Measurements from ENCODE around the gene TP73.
"Not testable (repeated sequence)": the region's sequence is repeated elsewhere in the genome, so short reads cannot be mapped to it uniquely, and the experiment has no call there.

The TP73 gene

GRCh38 chr1:3618881-3619671 is 33.2 kb upstream of the TP73 start:
- DNase-seq (ENCODE audit: low spot score), result peak; percentile 72

GRCh38 chr1:3620708-3621107 is 31.6 kb upstream of the TP73 start:
- DNase-seq (ENCODE audit: low spot score), result no peak

DNA sequence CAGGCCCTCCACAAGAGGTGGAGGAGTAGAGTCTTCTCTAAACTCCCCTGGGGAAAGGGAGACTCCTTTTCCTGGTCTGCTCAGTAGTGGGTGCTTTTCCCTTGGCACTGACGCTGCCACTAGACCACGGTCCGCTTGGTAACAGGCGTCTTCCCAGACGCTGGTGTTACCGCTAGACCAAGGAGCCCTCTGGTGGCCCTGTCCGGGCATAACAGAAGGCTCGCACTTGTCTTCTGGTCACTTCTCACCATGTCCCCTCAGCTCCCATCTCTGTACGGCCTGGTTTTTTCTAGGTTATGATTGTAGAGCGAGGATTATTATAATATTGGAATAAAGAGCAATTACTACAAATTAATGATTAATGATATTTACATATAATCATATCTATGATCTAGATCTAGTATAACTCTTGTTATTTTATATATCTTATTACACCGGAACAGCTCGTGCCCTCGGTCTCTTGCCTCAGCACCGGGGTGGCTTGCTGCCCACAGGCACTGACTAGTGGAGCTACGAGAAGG is 31.1 kb upstream of the TP73 start:
- DNase-seq (ENCODE audit: low spot score), result not testable (repeated sequence)

GRCh38 chr1:3622102-3622501 is 30.2 kb upstream of the TP73 start:
- not testable (repeated sequence) for DNase-seq (ENCODE audit: low spot score)

DNA sequence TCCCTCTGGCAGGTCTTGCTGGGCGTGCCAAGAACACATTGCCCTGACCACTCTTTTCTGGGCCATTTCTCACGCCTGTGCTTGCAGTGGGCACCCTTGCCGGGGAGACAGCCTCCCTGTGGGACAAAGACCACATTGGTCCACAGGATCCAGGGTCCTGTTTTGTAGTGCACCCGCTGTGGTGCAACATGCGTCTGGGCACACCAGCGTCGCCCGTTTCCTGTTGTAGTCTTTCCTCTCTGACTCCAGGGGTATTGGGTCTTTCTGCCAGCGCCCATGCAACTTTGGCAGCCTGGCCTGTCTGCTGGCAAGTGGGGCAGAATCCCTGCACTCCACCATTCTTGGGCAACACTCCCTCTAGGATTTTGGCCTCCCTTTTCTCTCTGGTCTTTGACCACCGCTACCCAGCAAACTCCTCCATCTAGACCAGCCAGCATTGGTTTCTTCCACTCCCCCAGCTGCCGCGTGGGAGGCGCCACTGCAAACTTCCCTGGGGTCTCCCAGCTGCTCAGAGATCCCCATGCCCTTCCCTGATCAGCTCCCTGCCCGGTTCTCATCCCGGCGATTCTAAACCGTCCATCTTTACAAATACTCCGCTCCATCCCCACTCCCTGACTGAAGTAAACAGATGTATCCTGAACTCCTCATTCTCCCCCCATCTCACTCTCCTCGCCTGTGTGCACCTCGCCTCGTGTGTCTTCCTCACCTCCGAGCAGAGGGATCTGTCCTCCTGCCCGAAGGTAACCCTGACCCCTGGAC is 28.7 kb upstream of the TP73 start:
- no peak for DNase-seq (ENCODE audit: low spot score)

- DNase-seq (ENCODE audit: low spot score), result peak; percentile 97
Measured at GRCh38 chr1:3624200-3625136, 27.8 kb upstream of the TP73 start, which contains the start of gene TPRG1L. TPRG1L (plus strand) TSS chr1:3625015; CDS start chr1:3625073, 58 bp downstream.

DNA sequence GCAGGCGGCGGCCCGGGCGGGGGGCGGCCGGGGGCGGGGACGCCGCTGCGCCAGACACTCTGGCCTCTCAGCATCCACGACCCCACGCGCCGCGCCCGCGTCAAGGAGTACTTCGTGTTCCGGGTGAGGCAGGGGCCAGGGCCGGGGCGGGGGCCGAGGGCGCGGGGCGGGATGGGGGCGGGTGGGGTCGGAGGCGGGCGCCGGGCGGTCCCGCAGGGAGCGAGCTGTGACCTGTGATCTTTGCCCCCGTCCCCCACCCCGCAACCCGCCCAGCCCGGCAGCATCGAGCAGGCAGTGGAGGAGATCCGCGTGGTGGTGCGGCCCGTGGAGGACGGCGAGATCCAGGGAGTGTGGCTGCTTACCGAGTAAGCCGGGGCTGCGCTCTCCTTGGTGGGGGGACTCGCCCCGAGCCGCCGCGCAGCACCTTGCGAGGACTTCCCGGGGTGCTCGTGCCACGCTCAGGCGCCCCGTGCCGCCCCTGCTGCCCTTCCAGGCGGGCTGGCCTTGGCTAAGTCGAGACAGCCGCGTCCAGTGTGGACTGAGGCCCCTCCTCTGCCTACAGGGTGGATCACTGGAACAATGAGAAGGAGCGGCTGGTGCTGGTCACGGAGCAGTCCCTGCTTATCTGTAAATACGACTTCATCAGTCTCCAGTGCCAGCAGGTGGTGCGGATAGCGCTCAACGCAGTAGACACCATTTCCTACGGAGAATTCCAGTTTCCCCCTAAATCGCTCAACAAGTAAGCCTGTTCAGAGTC is 27.0 kb upstream of the TP73 start:
- peak; percentile 32 for DNase-seq (ENCODE audit: low spot score)

- DNase-seq (ENCODE audit: low spot score), result no peak
Measured at GRCh38 chr1:3626025-3626424, 26.3 kb upstream of the TP73 start.

DNA sequence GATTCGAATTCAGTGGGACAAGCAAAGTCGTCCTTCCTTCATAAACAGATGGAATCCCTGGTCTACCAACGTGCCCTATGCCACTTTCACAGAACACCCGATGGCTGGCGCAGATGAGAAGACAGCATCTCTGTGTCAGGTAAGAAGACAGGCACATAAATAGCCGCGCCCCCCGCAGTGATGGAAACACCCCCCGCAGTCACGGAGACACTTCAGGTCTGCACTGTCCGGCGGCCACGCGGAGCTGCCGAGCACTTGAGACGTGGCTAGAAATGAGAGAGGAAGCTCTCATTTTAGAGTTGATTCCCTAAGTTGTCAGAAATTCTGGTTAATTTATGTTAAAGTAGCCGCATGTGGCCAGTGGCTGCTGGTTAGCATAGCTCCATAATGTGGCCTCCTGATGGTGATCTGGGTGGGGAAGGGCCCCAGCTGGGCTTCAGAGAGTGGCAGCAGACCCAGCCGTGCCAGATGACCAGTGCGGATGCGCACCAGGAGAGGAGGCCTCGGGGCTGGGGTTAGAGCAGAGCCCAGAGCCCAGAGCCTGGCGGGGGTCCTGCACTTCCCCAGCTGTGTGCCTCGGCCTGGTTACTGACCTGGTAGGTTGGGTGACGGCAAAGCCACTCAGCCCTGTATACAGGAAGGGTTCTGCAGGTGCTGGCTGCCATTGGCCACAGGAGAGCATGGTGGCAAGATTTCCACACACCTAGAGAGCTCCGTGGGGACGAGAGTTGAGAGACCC is 24.6 kb upstream of the TP73 start:
- no peak for DNase-seq (ENCODE audit: low spot score)

DNA sequence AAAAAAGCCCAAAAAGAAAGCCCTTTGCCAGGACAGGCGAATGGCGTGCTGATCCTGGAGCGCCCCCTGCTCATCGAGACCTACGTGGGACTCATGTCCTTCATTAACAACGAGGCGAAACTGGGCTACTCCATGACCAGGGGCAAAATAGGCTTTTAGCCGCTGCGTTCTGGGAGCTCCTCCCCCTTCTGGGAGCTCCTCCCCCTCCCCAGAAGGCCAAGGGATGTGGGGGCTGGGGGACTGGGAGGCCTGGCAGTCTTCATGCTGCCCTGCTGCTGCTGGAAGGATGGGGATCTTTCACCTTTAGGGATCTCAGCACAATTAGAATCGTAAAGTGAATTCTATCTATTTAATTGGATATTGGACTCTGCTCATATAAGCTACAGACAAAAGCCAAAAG is 23.9 kb upstream of the TP73 start:
- no peak for DNase-seq (ENCODE audit: low spot score)

DNA sequence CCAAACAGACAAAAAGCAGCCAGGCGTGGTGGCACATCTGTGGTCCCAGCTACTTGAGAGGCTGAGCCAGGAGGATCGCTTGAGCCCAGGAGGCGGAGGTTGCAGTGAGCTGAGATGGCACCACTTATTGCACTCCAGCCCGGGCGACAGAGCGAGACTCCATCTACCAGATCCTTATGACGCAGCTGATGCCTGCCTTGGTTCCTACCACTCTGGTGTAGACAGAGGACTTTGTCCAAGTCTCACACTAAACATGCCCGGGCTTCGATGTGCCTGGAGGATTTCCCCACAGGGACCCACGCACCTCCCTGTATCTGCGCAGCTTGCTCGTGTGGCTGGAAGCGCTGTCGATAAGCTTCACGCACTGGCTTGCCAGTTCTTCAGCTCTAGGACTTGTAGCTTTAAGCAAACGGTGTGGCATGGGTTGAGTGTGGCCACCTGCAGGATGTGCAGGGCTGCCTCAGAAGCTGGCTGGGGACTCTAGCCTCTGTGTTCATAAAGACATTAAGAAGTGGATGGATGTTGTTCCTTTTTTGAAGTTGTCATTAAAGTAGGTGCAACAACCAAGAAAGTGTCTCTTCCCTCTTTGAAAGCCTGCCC is 22.7 kb upstream of the TP73 start:
- no peak for DNase-seq (ENCODE audit: low spot score)

DNA sequence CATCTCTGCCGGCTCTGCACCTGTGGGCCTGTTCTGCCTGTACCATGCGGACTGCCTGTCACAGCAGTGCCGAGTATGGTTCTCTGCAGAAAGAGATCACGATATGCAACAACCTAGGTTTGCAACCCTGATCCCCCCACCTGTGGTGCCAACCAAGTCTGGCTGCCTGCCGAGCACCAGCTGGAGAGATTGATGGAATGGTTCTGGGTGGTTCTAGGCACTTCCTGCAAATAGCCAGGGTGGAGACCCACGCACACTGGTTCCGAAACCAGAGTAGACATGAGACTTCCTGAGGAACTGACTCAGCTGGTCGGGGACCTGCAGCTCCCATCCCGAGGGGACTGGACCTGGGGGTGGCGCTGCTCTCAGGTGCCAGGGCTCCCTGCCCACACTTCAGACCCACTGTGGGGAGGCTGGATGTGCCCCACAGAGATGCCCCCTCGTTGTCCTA is 22.1 kb upstream of the TP73 start:
- no peak for DNase-seq (ENCODE audit: low spot score)

DNA sequence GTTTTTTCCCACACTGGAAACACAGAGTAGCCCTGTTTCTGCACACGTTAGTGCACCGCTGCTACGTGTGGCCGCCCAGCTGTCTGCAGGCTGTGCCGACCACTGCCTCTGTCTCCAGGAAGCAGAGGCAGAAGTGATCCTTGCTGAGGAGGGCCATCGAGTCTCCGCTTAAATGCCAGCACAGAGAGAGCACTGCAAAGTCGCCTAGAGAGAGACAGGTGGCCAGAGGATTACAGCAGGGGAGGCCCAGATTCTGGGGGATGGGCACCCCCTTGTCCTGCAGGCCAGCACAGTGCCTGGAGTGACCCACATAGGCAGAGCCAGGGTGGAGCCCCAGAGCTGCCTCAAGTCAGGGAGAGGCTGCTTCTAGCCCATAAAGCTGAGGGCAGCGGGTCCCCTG is 21.4 kb upstream of the TP73 start:
- DNase-seq (ENCODE audit: low spot score), result no peak

GRCh38 chr1:3631320-3632260 is 20.7 kb upstream of the TP73 start:
- DNase-seq (ENCODE audit: low spot score), result no peak

- no peak for DNase-seq (ENCODE audit: low spot score)
Measured at GRCh38 chr1:3632298-3632697, 20.0 kb upstream of the TP73 start.

- no peak for DNase-seq (ENCODE audit: low spot score)
Measured at GRCh38 chr1:3632716-3633343, 19.5 kb upstream of the TP73 start.

- DNase-seq (ENCODE audit: low spot score), result no peak
Measured at GRCh38 chr1:3633344-3634058, 18.8 kb upstream of the TP73 start.
